ENCODE data around the gene PLEKHH1. TPM values are rescaled to one million over a fixed set of nuclear protein-coding genes. Genes with fewer than 3 reads are reported as not detected.
A peak's percentile ranks its signal among the peaks of the same experiment; 100 is the strongest.

PLEKHH1 gene
- total and polyA plus RNA-seq, 4 donors, result 0.59 to 14.0 (median 2.8) TPM

- no peak overlapping the region for H3K4me3 ChIP-seq (ENCODE audit: low read length in 2 of 2)
- DNase-seq, result no peak
- ATAC-seq (ENCODE audit: low FRiP score), result no peak
- H3K36me3 ChIP-seq (ENCODE audit: control insufficient read depth in 1 of 2, insufficient read depth in 2 of 2, low read length in 1 of 2), result no peaks in the 10 kb centered on the region
- no peaks in the 10 kb centered on the region for H3K27me3 ChIP-seq (ENCODE audit: control insufficient read depth in 1 of 2, insufficient read depth in 2 of 2, low read length in 1 of 2)
- no peaks in the 10 kb centered on the region for H3K4me1 ChIP-seq (ENCODE audit: control insufficient read depth in 1 of 2, insufficient read depth in 2 of 2, low read length in 2 of 2)
- WGBS, 2 donors, result 68 to 72% methylated on average over 7 of the region's 7 CpGs
- no peaks in the 10 kb centered on the region for H3K9me3 ChIP-seq (ENCODE audit: control insufficient read depth, low read length)
- no peak overlapping the region for H3K27ac ChIP-seq (ENCODE audit: low read depth in 1 of 2, low read length in 2 of 2)
- intact Hi-C loops (cut with DNase I), result no loop called here
These were observed 29.8 kb upstream of the PLEKHH1 start for GRCh38 chr14:67503331-67503730.

DNA sequence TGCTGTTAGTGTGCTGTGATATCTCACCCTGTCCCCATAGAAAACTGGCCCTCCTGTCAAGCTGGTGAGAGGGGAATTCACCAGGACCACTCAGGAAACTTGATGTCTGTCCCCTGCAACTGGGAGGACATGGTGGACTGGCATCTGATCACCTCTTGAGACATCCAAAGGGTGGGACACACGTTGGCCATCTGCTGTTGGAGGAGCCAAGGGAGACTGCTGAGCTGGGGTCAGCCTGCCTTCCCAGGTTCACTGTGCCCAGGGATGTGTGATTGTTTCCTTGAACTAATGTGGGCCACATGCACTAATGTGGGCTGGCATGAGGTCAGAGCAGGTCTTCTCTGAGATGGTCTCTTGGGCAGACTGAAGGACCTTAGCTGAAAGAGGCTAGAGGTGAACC lies 27.8 kb upstream of the PLEKHH1 start:
- DNase-seq, result no peak
- no peak overlapping the region for H3K27ac ChIP-seq (ENCODE audit: low read depth in 1 of 2, low read length in 2 of 2)
- no peak for ATAC-seq (ENCODE audit: low FRiP score)
- 61 to 78% methylated on average over 1 of the region's 1 CpG for WGBS, 2 donors
- H3K36me3 ChIP-seq (ENCODE audit: control insufficient read depth in 1 of 2, insufficient read depth in 2 of 2, low read length in 1 of 2), result no peaks in the 10 kb centered on the region
- H3K9me3 ChIP-seq (ENCODE audit: control insufficient read depth, low read length), result no peaks in the 10 kb centered on the region
- intact Hi-C loops (cut with DNase I), result no loop called here
- no peaks in the 10 kb centered on the region for H3K27me3 ChIP-seq (ENCODE audit: control insufficient read depth in 1 of 2, insufficient read depth in 2 of 2, low read length in 1 of 2)
- no peaks in the 10 kb centered on the region for H3K4me1 ChIP-seq (ENCODE audit: control insufficient read depth in 1 of 2, insufficient read depth in 2 of 2, low read length in 2 of 2)
- no peak overlapping the region for H3K4me3 ChIP-seq (ENCODE audit: low read length in 2 of 2)

GRCh38 chr14:67508956-67509355 lies 24.1 kb upstream of the PLEKHH1 start:
- Histone ChIP-seq H3K9me3 (ENCODE audit: control insufficient read depth, low read length) (no peaks in the 10 kb centered on the region), H3K4me3 (ENCODE audit: low read length in 2 of 2) (no peak overlapping the region), H3K27ac (ENCODE audit: low read depth in 1 of 2, low read length in 2 of 2) (no peak overlapping the region), H3K4me1 (ENCODE audit: control insufficient read depth in 1 of 2, insufficient read depth in 2 of 2, low read length in 2 of 2) (no peaks in the 10 kb centered on the region), H3K36me3 (ENCODE audit: control insufficient read depth in 1 of 2, insufficient read depth in 2 of 2, low read length in 1 of 2) (no peaks in the 10 kb centered on the region), H3K27me3 (ENCODE audit: control insufficient read depth in 1 of 2, insufficient read depth in 2 of 2, low read length in 1 of 2) (no peaks in the 10 kb centered on the region)
- no peak for DNase-seq
- WGBS, 2 donors, result 29 to 50% methylated on average over 3 of the region's 3 CpGs
- no peak for ATAC-seq (ENCODE audit: low FRiP score)
- intact Hi-C loops (cut with DNase I), result no loop called here

DNA sequence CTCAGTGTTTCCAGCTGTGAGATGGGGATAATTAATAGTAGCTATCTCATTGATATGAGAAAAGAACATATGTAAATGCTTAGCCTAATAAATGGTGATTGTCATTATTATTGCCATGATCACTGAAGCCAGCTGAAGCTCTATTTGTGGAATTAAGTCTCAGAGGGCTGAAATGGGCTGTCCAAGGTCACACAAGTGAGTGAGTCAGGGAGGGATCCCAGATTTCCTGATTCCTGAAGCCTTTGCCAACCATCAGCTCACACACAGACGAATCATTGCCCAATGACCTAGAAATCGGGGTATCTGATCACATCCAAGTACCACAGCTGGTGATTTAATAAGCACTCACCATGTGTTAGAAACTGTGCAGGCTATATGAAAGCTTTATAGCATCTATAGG lies 23.0 kb upstream of the PLEKHH1 start:
- Histone ChIP-seq H3K27me3 (ENCODE audit: control insufficient read depth in 1 of 2, insufficient read depth in 2 of 2, low read length in 1 of 2) (no peaks in the 10 kb centered on the region), H3K4me3 (ENCODE audit: low read length in 2 of 2) (no peak overlapping the region), H3K4me1 (ENCODE audit: control insufficient read depth in 1 of 2, insufficient read depth in 2 of 2, low read length in 2 of 2) (no peaks in the 10 kb centered on the region), H3K9me3 (ENCODE audit: control insufficient read depth, low read length) (no peaks in the 10 kb centered on the region), H3K36me3 (ENCODE audit: control insufficient read depth in 1 of 2, insufficient read depth in 2 of 2, low read length in 1 of 2) (no peaks in the 10 kb centered on the region), H3K27ac (ENCODE audit: low read depth in 1 of 2, low read length in 2 of 2) (no peak overlapping the region)
- ATAC-seq (ENCODE audit: low FRiP score) (no peak), DNase-seq (no peak)
- WGBS, 2 donors, result 53% methylated on average over 2 of the region's 2 CpGs
- intact Hi-C loops (cut with DNase I), result no loop called here

- H3K9me3 ChIP-seq (ENCODE audit: control insufficient read depth, low read length), result no peaks in the 10 kb centered on the region
- WGBS, 2 donors, result 74 to 81% methylated on average over 3 of the region's 3 CpGs
- H3K27ac ChIP-seq (ENCODE audit: low read depth in 1 of 2, low read length in 2 of 2), result no peak overlapping the region
- DNase-seq (no peak), ATAC-seq (ENCODE audit: low FRiP score) (no peak)
- H3K4me1 ChIP-seq (ENCODE audit: control insufficient read depth in 1 of 2, insufficient read depth in 2 of 2, low read length in 2 of 2), result no peaks in the 10 kb centered on the region
- no peaks in the 10 kb centered on the region for H3K27me3 ChIP-seq (ENCODE audit: control insufficient read depth in 1 of 2, insufficient read depth in 2 of 2, low read length in 1 of 2)
- intact Hi-C loops (cut with DNase I), result no loop called here
- H3K4me3 ChIP-seq (ENCODE audit: low read length in 2 of 2), result no peak overlapping the region
- no peaks in the 10 kb centered on the region for H3K36me3 ChIP-seq (ENCODE audit: control insufficient read depth in 1 of 2, insufficient read depth in 2 of 2, low read length in 1 of 2)
These were observed 22.3 kb upstream of the PLEKHH1 start for GRCh38 chr14:67510836-67511235.

GRCh38 chr14:67512463-67513310 lies 20.4 kb upstream of the PLEKHH1 start:
- H3K36me3 ChIP-seq (ENCODE audit: control insufficient read depth in 1 of 2, insufficient read depth in 2 of 2, low read length in 1 of 2), result no peaks in the 10 kb centered on the region
- H3K4me3 ChIP-seq (ENCODE audit: low read length in 2 of 2), result no peak overlapping the region
- no peaks in the 10 kb centered on the region for H3K4me1 ChIP-seq (ENCODE audit: control insufficient read depth in 1 of 2, insufficient read depth in 2 of 2, low read length in 2 of 2)
- 81 to 84% methylated on average over 8 of the region's 8 CpGs for WGBS, 2 donors
- no peak for ATAC-seq (ENCODE audit: low FRiP score)
- H3K27me3 ChIP-seq (ENCODE audit: control insufficient read depth in 1 of 2, insufficient read depth in 2 of 2, low read length in 1 of 2), result no peaks in the 10 kb centered on the region
- H3K27ac ChIP-seq (ENCODE audit: low read depth in 1 of 2, low read length in 2 of 2), result no peak overlapping the region
- DNase-seq, result no peak
- intact Hi-C loops (cut with DNase I), result no loop called here
- no peaks in the 10 kb centered on the region for H3K9me3 ChIP-seq (ENCODE audit: control insufficient read depth, low read length)

DNA sequence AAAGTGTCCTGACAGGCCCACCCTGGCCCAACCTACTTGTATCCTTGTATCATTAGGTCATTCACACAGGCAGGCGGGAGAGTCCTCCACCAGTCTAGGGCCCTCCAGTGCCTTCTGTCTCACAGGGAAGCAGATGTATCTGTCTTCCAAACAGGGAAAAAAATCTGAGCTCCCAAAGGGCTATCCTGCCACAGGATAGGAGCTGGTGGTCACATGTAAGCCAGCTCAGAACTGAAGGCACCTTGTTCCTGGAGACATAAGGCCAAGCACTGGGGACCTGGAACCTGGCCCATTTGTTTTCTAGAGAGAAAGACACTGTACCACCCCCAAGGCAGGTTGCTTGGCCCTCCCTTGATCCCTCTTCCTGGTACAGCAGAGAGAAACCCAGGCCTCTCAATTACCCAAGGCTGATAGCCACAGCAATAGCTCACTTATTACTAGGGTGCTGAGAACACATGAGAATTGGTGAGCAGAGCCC lies 19.4 kb upstream of the PLEKHH1 start:
- DNase-seq, result no peak
- H3K9me3 ChIP-seq (ENCODE audit: control insufficient read depth, low read length), result no peaks in the 10 kb centered on the region
- no peaks in the 10 kb centered on the region for H3K4me1 ChIP-seq (ENCODE audit: control insufficient read depth in 1 of 2, insufficient read depth in 2 of 2, low read length in 2 of 2)
- H3K36me3 ChIP-seq (ENCODE audit: control insufficient read depth in 1 of 2, insufficient read depth in 2 of 2, low read length in 1 of 2), result no peaks in the 10 kb centered on the region
- ATAC-seq (ENCODE audit: low FRiP score), result peak; percentile 16
- intact Hi-C loops (cut with DNase I), result no loop called here
- H3K27me3 ChIP-seq (ENCODE audit: control insufficient read depth in 1 of 2, insufficient read depth in 2 of 2, low read length in 1 of 2), result no peaks in the 10 kb centered on the region
- no peak overlapping the region for H3K4me3 ChIP-seq (ENCODE audit: low read length in 2 of 2)
- 88 to 100% methylated on average over 1 of the region's 1 CpG for WGBS, 2 donors
- H3K27ac ChIP-seq (ENCODE audit: low read depth in 1 of 2, low read length in 2 of 2), result no peak overlapping the region

GRCh38 chr14:67514203-67514607 lies 18.9 kb upstream of the PLEKHH1 start:
- Histone ChIP-seq H3K27ac (ENCODE audit: low read depth in 1 of 2, low read length in 2 of 2) (no peak overlapping the region), H3K4me3 (ENCODE audit: low read length in 2 of 2) (peak overlapping the region in 1 of 2 donors; percentile 79), H3K9me3 (ENCODE audit: control insufficient read depth, low read length) (no peaks in the 10 kb centered on the region), H3K4me1 (ENCODE audit: control insufficient read depth in 1 of 2, insufficient read depth in 2 of 2, low read length in 2 of 2) (no peaks in the 10 kb centered on the region), H3K36me3 (ENCODE audit: control insufficient read depth in 1 of 2, insufficient read depth in 2 of 2, low read length in 1 of 2) (no peaks in the 10 kb centered on the region), H3K27me3 (ENCODE audit: control insufficient read depth in 1 of 2, insufficient read depth in 2 of 2, low read length in 1 of 2) (no peaks in the 10 kb centered on the region)
- intact Hi-C loops (cut with DNase I), result no loop called here
- DNase-seq (peak in 1 of 2 donors; percentile 47), ATAC-seq (ENCODE audit: low FRiP score) (peak; percentile 33)
- WGBS, 2 donors, result 32 to 36% methylated on average over 9 of the region's 9 CpGs
